HG02973 (cell line): ENCODE results near the gene C2orf49.
"Not testable (repeated sequence)": the region's sequence is repeated elsewhere in the genome, so short reads cannot be mapped to it uniquely, and the experiment has no call there.

Source experiments
- ATAC-seq: cut with Tn5 transposase; IDR thresholded peaks from one replicate; pipeline ENCODE4 v1.9.1; 2021; ENCODE audit warnings: moderate library complexity; ENCODE audit not compliant: unreplicated experiment

The C2orf49 gene

DNA sequence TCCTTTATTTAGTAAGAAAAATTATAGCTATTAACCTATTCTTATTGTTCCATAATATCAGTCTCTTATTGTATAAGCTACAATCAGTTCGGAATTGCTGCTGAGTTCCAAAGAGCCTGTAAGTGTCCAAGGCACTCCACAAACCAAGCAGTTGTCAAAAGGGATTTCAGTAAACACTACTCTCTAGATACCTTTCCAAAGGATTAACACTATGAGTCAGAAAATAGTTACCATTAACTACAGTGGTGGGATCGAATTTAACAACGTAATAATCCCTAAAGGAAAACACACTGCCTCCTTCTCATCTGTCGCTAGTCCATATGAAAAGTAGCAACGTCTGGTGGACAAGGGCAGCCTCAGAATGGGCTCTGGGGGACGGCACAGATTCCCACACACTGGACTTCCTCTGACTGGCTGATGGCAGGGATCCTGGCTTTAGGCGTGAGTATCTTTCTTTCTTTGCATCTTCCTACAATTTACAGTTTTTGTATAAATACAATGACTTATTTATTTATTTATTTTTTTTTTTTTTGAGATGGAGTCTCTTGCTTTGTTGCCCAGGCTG, 16.6 kb upstream of the C2orf49 start:
- ATAC-seq: no peak

- ATAC-seq: no peak
Observed at GRCh38 chr2:105321875-105322646, 15.3 kb upstream of the C2orf49 start.

GRCh38 chr2:105323111-105323510, 14.2 kb upstream of the C2orf49 start:
- no peak for ATAC-seq

DNA sequence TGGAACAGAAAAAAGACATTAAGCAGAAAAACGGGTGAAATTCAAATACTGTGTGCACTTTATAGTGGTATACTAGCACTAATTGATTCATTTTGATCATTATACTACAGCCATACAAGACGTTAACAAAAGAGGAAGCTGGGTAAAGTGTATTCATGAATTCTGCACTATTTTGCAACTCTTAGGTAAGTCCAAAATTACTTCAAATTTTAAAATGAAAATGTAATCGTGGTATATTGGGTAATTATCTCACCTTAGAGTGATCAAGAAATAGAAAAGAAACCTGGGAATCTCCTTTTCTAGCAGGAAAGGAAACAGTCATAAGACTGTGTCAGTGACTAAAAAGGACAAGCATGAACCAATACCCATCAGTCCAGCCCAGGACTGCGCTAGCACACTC, 13.2 kb upstream of the C2orf49 start:
- ATAC-seq: no peak

GRCh38 chr2:105324732-105325131, 12.6 kb upstream of the C2orf49 start:
- ATAC-seq: no peak

- no peak for ATAC-seq
Observed at GRCh38 chr2:105325389-105325963, 11.9 kb upstream of the C2orf49 start.

- ATAC-seq: not testable (repeated sequence)
Observed at GRCh38 chr2:105327271-105327670, 10.1 kb upstream of the C2orf49 start.

DNA sequence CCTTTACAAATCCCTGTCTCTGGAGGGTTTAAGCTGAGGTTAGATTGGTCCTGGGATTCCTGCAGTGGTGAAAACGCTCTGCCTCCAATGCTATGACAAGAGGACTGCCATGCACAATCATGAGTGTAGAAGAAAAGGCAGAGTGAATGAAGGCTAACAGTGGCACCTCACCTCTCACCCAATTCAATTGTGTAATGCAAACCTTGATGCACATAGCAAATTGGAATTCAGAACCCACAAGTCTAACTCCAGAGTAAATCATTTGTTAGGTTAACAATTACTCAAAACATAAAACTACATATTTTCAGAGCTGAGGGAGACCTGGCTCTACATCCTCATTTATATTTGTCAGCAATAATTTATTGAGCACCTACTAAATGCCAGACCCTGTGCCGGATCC, 9.7 kb upstream of the C2orf49 start:
- no peak for ATAC-seq

DNA sequence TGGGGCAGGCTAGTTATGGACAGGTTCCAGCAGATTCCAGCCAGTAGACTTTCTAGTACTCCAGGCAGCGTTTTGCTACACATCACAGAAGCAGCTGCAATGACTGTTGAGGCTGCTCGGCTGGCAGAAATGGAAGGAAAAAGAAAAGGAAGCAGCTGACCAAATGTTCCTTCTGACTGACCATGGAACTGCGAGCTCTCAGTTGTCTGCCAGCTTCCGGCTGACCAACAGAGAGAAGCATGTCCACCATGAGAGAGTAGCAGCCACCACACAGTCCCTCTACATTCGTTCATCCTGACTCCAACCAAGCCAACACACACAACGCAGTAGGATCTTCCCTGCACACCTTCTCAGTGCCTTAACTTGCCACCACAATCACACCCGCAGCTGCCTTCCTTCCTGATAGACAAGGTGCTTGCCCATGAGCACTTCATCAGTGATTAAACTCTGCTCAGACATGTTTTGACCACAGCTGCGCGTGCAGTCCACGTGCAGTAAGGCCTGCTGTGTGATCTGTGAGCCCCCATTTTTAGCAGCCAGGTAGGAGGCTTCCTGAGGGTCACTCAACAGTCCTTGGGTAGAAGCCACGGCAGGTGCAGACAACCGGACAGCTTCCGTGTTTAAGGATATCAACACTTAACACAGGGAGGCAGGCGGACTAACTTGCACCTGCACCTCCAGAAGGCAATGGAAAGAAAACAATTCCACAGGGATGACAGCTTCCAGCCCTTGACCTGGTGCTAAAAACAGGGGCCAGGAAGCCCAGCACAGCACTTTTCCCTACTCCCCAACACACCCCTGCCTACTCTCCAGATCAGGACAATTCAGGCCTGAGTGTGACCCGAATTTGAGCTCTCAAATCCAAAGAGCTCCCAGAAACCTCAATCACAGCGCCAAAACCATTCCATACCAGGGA, 8.8 kb upstream of the C2orf49 start:
- no peak for ATAC-seq

- ATAC-seq: no peak
Observed at GRCh38 chr2:105329197-105329554, 8.2 kb upstream of the C2orf49 start.

GRCh38 chr2:105329561-105330495, 7.5 kb upstream of the C2orf49 start, which contains the start of gene TGFBRAP1:
TSS of gene TGFBRAP1 (minus strand) at chr2:105329735. CDS start at chr2:105308301, 21,434 bp downstream.
- ATAC-seq: peak; percentile 68

- ATAC-seq: no peak
Observed at GRCh38 chr2:105330681-105331375, 6.5 kb upstream of the C2orf49 start.

- ATAC-seq: no peak
Observed at GRCh38 chr2:105334211-105334610, 3.1 kb upstream of the C2orf49 start.

GRCh38 chr2:105335469-105335868, 1.9 kb upstream of the C2orf49 start:
- no peak for ATAC-seq

DNA sequence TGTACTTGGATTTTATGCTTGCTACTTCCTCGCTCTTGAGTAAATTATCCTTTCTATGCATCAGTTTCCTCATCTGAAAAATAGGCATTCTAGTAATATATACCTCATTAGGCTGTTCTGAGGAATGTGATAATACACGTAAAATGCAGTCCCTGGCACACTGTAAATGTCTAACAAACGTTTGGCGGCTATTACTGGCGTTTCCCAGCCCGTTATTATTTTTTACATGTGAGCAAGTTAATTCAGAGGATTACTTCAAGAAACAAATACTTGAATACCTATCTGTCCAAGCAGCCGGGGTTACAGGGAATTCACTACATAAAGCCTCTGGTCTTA, 586 bp upstream of the C2orf49 start:
- no peak for ATAC-seq

DNA sequence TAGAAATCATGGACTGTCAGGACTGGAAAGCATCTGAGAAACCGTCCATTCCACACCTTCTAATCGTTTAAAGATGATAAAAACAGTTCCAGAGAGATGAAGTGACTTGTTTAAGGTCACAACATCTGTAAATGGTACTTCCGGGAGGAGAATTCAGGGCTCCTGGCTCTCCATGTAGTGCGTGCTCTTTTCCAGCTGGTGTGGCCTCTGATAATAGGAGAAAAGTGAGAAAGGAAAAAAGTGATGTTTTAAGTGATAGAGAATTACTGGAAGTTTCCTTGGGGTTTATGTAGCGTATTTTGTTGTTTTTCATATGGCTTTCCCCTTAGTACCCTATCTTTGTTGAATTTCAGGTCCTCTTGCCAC, 663 bp downstream of the C2orf49 start:
- peak; percentile 22 for ATAC-seq

- ATAC-seq: no peak
Observed at GRCh38 chr2:105339414-105339813, 2.1 kb downstream of the C2orf49 start.

DNA sequence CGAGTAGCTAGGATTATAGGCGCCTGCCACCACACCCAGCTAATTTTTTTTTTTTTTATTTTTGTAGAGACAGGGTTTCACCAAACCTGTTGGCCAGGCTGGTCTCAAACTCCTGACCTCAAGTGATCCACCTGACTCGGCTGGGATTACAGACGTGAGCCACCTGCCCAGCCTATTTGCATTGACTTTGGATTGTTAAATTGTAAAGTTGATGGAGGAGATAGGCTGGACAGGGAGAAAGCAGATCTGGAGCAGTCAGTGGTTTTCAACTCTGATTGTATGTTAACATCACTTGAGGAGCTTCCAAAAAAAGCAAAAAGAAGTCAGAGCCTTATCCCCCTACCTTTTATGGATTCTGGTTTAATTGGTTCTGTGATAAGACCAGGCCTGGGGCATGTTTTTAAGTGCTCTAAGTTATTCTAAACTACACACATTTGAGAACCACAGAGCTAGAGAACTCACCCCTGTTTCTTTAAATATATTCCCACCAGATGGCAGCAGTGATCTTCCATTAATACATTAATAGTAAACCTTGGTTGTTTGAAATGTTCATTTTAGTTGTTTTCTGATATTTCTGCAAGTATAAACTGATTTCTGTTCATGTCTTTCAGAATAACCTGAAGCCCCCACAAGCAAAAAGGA, 7.5 kb downstream of the C2orf49 start:
- ATAC-seq: no peak

GRCh38 chr2:105357122-105357521, 19.8 kb downstream of the C2orf49 start:
- ATAC-seq: no peak
